Muscle layer of colon (tissue), 2 donors: ENCODE data around the gene CFAP97.
A peak's percentile ranks its signal among the peaks of the same experiment; 100 is the strongest.
"Not testable (repeated sequence)": the region's sequence is repeated elsewhere in the genome, so short reads cannot be mapped to it uniquely, and the experiment has no call there.

ENCODE experiments used
- H3K27ac ChIP-seq: one replicate; pipeline ENCODE4 v1.7.0; 2013; ENCODE audit warnings: low read depth, mild to moderate bottlenecking, low read length, moderate library complexity
- H3K27me3 ChIP-seq, 2 donors: one replicate each; pipeline ENCODE4 v1.7.0; 2013; ENCODE audit warnings: low read length in 2 of 2, mild to moderate bottlenecking in 2 of 2; ENCODE audit not compliant: insufficient read depth in 2 of 2, control insufficient read depth in 1 of 2
- H3K36me3 ChIP-seq: one replicate; pipeline ENCODE4 v1.7.0; 2013; ENCODE audit warnings: mild to moderate bottlenecking, low read length; ENCODE audit not compliant: insufficient read depth
- H3K4me1 ChIP-seq: one replicate; pipeline ENCODE4 v1.7.0; 2013; ENCODE audit warnings: mild to moderate bottlenecking, low read length; ENCODE audit not compliant: insufficient read depth
- H3K4me3 ChIP-seq, 2 donors: one replicate each; pipeline ENCODE4 v1.7.0; 2013; ENCODE audit warnings: low read length in 2 of 2, low read depth in 1 of 2, mild to moderate bottlenecking in 1 of 2, moderate library complexity in 1 of 2
- H3K9ac ChIP-seq: one replicate; pipeline ENCODE4 v1.7.0; 2013; ENCODE audit warnings: low read length
- H3K9me3 ChIP-seq: one replicate; pipeline ENCODE4 v1.7.0; 2013; ENCODE audit warnings: mild to moderate bottlenecking, low read length
- donor health status: abdominal sarcoma.
- donor health status: Adenocarcinoma of cecum.

Gene CFAP97

GRCh38 chr4:185221491-185221890, 17.7 kb upstream of the CFAP97 start:
- H3K9me3 ChIP-seq, result no peaks in the 10 kb centered on the region
- no peaks in the 10 kb centered on the region for H3K36me3 ChIP-seq
- no peak overlapping the region for H3K27ac ChIP-seq
- H3K4me1 ChIP-seq, result peaks cover 28% of the 10 kb centered on the region
- no peak overlapping the region for H3K9ac ChIP-seq
- H3K4me3 ChIP-seq, result no peak overlapping the region
- H3K27me3 ChIP-seq, result no peaks in the 10 kb centered on the region

DNA sequence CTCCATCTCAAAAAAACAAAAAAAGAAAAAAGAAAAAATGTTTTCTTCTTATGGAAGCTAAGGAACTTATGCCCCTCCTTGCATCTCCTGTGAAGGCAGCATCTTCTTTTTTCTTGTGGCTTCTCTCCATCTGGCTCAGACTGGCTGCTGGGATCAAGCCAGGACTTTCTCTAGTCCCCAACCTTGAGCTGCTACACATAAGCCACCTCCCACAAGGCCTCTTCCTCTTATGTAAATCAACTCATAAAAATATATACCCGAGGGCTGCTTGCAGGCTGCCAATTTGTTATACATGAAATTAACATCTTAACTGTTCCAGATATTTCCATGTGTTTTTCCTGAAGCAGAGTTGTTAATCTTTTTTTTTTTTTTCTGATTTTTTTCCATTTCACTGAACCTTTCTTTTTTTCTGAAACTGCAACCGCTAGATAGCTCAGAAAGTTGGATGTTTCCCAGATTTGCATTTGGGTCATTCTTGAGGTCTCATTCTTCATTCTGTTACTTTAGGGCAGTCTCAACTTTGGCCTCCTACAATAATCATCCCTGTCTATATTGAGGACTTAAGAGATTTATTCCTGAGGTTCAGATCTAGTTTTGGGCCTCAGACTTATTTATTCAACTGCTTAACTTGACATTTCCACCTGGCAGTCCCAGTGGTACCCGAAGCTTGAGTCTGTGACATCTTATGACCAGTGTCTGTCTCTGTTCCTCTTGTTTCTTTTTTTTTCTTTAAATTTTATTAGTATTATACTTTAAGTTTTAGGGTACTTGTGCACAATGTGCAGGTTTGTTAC, 15.9 kb upstream of the CFAP97 start:
- Histone ChIP-seq H3K4me1 (peaks cover 27% of the 10 kb centered on the region), H3K27me3 (no peaks in the 10 kb centered on the region), H3K27ac (peak overlapping the region; percentile 34), H3K9me3 (no peaks in the 10 kb centered on the region), H3K4me3 (no peak overlapping the region), H3K36me3 (no peaks in the 10 kb centered on the region), H3K9ac (no peak overlapping the region)

DNA sequence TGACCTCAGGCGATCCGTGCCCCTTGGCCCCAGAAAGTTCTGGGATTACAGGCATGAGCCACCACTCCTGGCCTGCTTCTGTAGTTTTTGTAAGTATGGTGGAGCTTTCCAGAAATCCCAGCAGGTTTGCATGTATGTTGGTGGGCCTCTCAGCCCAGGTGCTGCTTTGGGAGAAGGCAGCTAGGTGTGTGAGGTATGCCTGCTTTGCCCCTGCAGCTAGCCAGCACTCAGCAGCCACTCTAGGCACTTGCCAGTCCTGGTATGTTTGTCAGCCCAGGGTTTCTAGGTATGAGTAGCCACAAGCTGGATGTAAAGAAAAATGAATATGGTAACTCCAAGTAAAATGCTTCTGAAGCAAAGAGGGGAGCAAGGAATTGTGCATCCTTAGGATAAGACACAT, 14.5 kb upstream of the CFAP97 start:
- H3K4me1 ChIP-seq, result peaks cover 27% of the 10 kb centered on the region
- no peaks in the 10 kb centered on the region for H3K27me3 ChIP-seq
- H3K27ac ChIP-seq, result no peak overlapping the region
- H3K36me3 ChIP-seq, result no peaks in the 10 kb centered on the region
- no peak overlapping the region for H3K9ac ChIP-seq
- no peak overlapping the region for H3K4me3 ChIP-seq
- H3K9me3 ChIP-seq, result no peaks in the 10 kb centered on the region

GRCh38 chr4:185217408-185217975, 13.7 kb upstream of the CFAP97 start:
- H3K4me1 ChIP-seq, result peaks cover 27% of the 10 kb centered on the region
- H3K9me3 ChIP-seq, result no peaks in the 10 kb centered on the region
- H3K9ac ChIP-seq, result no peak overlapping the region
- H3K36me3 ChIP-seq, result no peaks in the 10 kb centered on the region
- no peaks in the 10 kb centered on the region for H3K27me3 ChIP-seq
- H3K4me3 ChIP-seq, result no peak overlapping the region
- H3K27ac ChIP-seq, result no peak overlapping the region

- H3K27me3 ChIP-seq, result no peaks in the 10 kb centered on the region
- H3K36me3 ChIP-seq, result no peaks in the 10 kb centered on the region
- H3K9ac ChIP-seq, result no peak overlapping the region
- H3K4me3 ChIP-seq, result no peak overlapping the region
- H3K4me1 ChIP-seq, result peaks cover 33% of the 10 kb centered on the region
- H3K9me3 ChIP-seq, result no peaks in the 10 kb centered on the region
- no peak overlapping the region for H3K27ac ChIP-seq
Measured at GRCh38 chr4:185215261-185215660, 11.5 kb upstream of the CFAP97 start.

- no peaks in the 10 kb centered on the region for H3K9me3 ChIP-seq
- H3K4me3 ChIP-seq, result no peak overlapping the region
- H3K27ac ChIP-seq, result no peak overlapping the region
- H3K36me3 ChIP-seq, result no peaks in the 10 kb centered on the region
- H3K4me1 ChIP-seq, result peaks cover 23% of the 10 kb centered on the region
- H3K9ac ChIP-seq, result no peak overlapping the region
- H3K27me3 ChIP-seq, result no peaks in the 10 kb centered on the region
Measured at GRCh38 chr4:185213877-185214276, 10.1 kb upstream of the CFAP97 start.

DNA sequence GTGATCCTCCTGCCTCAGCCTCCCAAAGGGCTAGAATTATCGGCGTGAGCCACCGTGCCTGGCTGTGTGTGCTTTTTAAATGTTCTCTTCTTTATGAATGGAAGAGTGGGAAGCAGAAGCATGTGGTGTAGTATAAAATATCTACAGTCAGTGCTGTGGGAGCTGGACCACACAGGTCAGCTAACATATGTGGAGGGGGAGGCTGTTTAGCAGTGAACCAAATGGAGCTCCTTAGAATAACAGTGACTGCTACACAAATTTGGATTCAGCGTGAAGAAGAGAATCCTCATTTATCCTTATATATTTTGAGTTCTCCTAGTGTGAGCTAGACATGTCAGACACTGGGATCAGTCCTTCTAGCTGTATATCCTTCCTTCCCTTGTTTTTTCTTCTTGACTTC, 8.8 kb upstream of the CFAP97 start:
- H3K4me1 ChIP-seq, result peaks cover 21% of the 10 kb centered on the region
- no peak overlapping the region for H3K27ac ChIP-seq

GRCh38 chr4:185211641-185212040, 7.8 kb upstream of the CFAP97 start:
- H3K9ac ChIP-seq, result peak overlapping the region; percentile 96
- H3K9me3 ChIP-seq, result no peaks in the 10 kb centered on the region
- H3K36me3 ChIP-seq, result no peaks in the 10 kb centered on the region
- no peaks in the 10 kb centered on the region for H3K27me3 ChIP-seq
- peak overlapping the region in 1 of 2 donors; percentile 97 for H3K4me3 ChIP-seq
- H3K27ac ChIP-seq, result peak overlapping the region; percentile 80
- peaks cover 12% of the 10 kb centered on the region for H3K4me1 ChIP-seq

More for the DNA sequence above, 8.8 kb upstream of the CFAP97 start:
- Histone ChIP-seq H3K27me3 (no peaks in the 10 kb centered on the region), H3K36me3 (no peaks in the 10 kb centered on the region), H3K9me3 (no peaks in the 10 kb centered on the region), H3K4me3 (no peak overlapping the region), H3K9ac (no peak overlapping the region)

- Histone ChIP-seq H3K9me3 (no peaks in the 10 kb centered on the region), H3K27ac (peak overlapping the region; percentile 80), H3K9ac (peak overlapping the region; percentile 96), H3K4me1 (peaks cover 11% of the 10 kb centered on the region), H3K4me3 (peak overlapping the region; percentile 81 to 97), H3K36me3 (no peaks in the 10 kb centered on the region), H3K27me3 (no peaks in the 10 kb centered on the region)
Measured at GRCh38 chr4:185211035-185211434, 7.2 kb upstream of the CFAP97 start.

GRCh38 chr4:185210102-185210981, 6.5 kb upstream of the CFAP97 start:
- H3K27me3 ChIP-seq, result no peaks in the 10 kb centered on the region
- peaks cover 11% of the 10 kb centered on the region for H3K4me1 ChIP-seq
- peak overlapping the region; percentile 96 for H3K9ac ChIP-seq
- no peaks in the 10 kb centered on the region for H3K36me3 ChIP-seq
- peak overlapping the region; percentile 80 for H3K27ac ChIP-seq
- no peaks in the 10 kb centered on the region for H3K9me3 ChIP-seq
- peak overlapping the region; percentile 81 to 97 for H3K4me3 ChIP-seq

GRCh38 chr4:185209852-185210101, 6.0 kb upstream of the CFAP97 start:
- peak overlapping the region in 1 of 2 donors; percentile 81 for H3K4me3 ChIP-seq
- H3K27ac ChIP-seq, result peak overlapping the region; percentile 80
- H3K9me3 ChIP-seq, H3K36me3 ChIP-seq, H3K9ac ChIP-seq, H3K27me3 ChIP-seq: not testable (repeated sequence)
- peaks cover 15% of the 10 kb centered on the region for H3K4me1 ChIP-seq
